VCaP (cell line): ENCODE results near the gene PDK2.

Experiments
- H3K27ac ChIP-seq: fragments of 450-650 bp; 2 replicates; pipeline ENCODE4 v1.5.1; 2017
- TF ChIP-seq, protein P1 (sequence below): fragments of 450-650 bp; conservative IDR thresholded peaks from 2 replicates; pipeline ENCODE4 v1.5.1; 2017; ENCODE audit warnings: mild to moderate bottlenecking, moderate library complexity

Gene PDK2

DNA sequence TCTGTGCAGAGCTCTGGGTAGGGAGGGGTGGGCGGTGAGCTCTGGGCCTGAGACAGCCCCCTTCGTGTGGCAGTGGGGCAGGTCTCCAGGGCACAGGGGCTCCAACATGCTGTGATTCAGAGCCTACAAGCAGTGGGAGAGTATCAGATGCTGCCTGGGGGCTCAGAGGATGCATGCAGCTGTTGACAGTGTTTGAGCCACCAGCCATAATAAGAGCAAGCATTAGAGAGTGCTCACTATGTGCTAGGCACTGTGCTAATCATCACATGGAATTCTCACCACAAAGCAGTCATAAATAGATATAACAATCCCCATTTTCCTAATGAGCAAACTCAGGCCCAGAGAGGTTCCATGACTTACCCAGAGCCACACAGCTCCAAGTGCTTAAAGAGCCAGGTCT, 8.1 kb downstream of the PDK2 start:
- TF ChIP-seq, protein P1, sequence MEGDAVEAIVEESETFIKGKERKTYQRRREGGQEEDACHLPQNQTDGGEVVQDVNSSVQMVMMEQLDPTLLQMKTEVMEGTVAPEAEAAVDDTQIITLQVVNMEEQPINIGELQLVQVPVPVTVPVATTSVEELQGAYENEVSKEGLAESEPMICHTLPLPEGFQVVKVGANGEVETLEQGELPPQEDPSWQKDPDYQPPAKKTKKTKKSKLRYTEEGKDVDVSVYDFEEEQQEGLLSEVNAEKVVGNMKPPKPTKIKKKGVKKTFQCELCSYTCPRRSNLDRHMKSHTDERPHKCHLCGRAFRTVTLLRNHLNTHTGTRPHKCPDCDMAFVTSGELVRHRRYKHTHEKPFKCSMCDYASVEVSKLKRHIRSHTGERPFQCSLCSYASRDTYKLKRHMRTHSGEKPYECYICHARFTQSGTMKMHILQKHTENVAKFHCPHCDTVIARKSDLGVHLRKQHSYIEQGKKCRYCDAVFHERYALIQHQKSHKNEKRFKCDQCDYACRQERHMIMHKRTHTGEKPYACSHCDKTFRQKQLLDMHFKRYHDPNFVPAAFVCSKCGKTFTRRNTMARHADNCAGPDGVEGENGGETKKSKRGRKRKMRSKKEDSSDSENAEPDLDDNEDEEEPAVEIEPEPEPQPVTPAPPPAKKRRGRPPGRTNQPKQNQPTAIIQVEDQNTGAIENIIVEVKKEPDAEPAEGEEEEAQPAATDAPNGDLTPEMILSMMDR = no peak
- no peak overlapping the region for H3K27ac ChIP-seq

- H3K27ac ChIP-seq = no peak overlapping the region
- TF ChIP-seq, protein P1 = no peak
These were observed 8.8 kb downstream of the PDK2 start for GRCh38 chr17:50103941-50104340.

DNA sequence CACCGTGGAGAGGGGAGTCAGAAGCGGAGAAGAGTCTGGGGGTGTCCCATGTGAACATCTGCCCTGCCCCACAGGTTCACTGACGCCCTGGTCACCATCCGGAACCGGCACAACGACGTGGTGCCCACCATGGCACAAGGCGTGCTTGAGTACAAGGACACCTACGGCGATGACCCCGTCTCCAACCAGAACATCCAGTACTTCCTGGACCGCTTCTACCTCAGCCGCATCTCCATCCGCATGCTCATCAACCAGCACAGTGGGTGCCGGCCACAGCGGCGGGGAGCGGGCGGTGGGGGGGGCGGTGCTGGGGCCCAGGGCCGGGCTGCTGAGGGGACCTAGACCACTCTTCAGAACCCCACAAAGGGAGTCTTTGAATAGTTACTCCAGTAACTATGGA, 10.7 kb downstream of the PDK2 start:
- TF ChIP-seq, protein P1 = no peak
- H3K27ac ChIP-seq = no peak overlapping the region

DNA sequence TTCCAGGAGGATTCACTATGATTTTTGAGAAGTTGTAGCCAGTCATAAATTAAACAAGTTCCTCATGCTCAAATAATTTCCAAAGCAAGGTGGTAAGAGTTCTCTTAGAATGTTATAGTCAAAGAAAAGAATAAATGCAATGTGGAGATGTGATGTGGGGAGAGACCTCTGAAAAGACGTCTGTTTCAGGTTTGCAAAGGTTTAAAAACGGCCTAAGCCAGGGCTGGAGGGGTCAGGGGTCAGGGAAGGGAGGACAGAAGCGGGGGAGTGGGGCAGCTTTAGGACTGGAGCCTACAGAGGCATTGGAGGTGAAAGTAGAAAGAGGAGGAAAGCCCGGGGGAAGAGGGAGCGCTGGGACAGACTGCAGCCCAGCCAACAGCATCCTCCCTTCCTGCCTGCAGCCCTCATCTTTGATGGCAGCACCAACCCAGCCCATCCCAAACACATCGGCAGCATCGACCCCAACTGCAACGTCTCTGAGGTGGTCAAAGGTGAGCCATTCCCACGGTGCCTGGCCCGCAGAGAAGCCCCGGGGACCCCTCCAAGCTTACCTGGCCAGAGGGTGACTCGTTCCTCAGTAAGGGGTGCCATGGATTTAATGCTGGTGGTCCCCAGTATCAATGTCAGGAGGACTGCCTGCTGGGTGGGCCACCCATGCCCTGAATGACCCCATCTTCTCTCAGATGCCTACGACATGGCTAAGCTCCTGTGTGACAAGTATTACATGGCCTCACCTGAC, 11.4 kb downstream of the PDK2 start:
- H3K27ac ChIP-seq = no peak overlapping the region
- TF ChIP-seq, protein P1 = no peak

- H3K27ac ChIP-seq = no peak overlapping the region
- TF ChIP-seq, protein P1 = no peak
These were observed 12.8 kb downstream of the PDK2 start for GRCh38 chr17:50107790-50108414.

GRCh38 chr17:50108556-50108955, 13.4 kb downstream of the PDK2 start:
- no peak overlapping the region for H3K27ac ChIP-seq
- TF ChIP-seq, protein P1 = no peak

DNA sequence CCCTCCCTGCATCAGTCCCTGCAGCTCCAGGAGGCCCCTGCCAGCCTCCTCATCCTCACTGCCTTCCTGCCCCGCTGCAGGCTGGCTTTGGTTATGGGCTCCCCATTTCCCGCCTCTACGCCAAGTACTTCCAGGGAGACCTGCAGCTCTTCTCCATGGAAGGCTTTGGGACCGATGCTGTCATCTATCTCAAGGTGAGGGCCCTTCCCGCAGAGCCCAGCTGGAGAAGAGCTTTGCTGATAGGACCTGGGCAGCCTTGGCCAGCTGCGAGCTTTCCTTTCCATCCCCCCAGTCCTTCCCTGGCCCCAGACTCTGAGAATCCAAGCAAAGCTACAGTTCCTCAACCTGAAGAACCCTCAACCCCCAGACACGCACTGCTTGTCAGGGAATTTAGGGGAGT, 14.1 kb downstream of the PDK2 start:
- H3K27ac ChIP-seq = no peak overlapping the region
- TF ChIP-seq, protein P1 = no peak
